Measurements from ENCODE around the gene TSPEAR.

The TSPEAR gene

GRCh38 chr21:44508711-44509445 lies 202.5 kb downstream of the TSPEAR start:
- no peak for ATAC-seq
- TF ChIP-seq, protein P1, sequence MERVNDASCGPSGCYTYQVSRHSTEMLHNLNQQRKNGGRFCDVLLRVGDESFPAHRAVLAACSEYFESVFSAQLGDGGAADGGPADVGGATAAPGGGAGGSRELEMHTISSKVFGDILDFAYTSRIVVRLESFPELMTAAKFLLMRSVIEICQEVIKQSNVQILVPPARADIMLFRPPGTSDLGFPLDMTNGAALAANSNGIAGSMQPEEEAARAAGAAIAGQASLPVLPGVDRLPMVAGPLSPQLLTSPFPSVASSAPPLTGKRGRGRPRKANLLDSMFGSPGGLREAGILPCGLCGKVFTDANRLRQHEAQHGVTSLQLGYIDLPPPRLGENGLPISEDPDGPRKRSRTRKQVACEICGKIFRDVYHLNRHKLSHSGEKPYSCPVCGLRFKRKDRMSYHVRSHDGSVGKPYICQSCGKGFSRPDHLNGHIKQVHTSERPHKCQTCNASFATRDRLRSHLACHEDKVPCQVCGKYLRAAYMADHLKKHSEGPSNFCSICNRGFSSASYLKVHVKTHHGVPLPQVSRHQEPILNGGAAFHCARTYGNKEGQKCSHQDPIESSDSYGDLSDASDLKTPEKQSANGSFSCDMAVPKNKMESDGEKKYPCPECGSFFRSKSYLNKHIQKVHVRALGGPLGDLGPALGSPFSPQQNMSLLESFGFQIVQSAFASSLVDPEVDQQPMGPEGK (CRISPR knock-in tag; IDR thresholded peaks at IDR 0.05; ENCODE audit: borderline replicate concordance): no peak
- TF ChIP-seq ZNF565 (CRISPR knock-in tag; conservative IDR thresholded peaks at IDR 0.05; ENCODE audit: low read depth): no peak

DNA sequence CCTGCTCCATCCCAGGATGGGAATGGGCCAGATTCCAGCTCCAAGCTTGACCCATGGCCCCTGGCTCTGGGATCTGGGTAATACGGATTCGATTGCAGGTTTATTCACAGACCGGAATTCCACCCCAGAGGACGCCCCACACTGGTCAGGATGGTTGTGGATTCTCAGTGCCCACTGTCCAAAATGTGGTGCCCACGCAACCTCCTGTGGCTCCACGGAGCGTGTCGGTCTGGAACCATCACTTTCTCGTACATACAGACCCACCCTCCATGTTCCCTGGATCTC lies 203.0 kb downstream of the TSPEAR start:
- TF ChIP-seq BACH2 (CRISPR knock-in tag; IDR thresholded peaks at IDR 0.05; ENCODE audit: borderline replicate concordance): no peak
- TF ChIP-seq, protein P2, sequence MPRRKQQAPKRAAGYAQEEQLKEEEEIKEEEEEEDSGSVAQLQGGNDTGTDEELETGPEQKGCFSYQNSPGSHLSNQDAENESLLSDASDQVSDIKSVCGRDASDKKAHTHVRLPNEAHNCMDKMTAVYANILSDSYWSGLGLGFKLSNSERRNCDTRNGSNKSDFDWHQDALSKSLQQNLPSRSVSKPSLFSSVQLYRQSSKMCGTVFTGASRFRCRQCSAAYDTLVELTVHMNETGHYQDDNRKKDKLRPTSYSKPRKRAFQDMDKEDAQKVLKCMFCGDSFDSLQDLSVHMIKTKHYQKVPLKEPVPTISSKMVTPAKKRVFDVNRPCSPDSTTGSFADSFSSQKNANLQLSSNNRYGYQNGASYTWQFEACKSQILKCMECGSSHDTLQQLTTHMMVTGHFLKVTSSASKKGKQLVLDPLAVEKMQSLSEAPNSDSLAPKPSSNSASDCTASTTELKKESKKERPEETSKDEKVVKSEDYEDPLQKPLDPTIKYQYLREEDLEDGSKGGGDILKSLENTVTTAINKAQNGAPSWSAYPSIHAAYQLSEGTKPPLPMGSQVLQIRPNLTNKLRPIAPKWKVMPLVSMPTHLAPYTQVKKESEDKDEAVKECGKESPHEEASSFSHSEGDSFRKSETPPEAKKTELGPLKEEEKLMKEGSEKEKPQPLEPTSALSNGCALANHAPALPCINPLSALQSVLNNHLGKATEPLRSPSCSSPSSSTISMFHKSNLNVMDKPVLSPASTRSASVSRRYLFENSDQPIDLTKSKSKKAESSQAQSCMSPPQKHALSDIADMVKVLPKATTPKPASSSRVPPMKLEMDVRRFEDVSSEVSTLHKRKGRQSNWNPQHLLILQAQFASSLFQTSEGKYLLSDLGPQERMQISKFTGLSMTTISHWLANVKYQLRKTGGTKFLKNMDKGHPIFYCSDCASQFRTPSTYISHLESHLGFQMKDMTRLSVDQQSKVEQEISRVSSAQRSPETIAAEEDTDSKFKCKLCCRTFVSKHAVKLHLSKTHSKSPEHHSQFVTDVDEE (CRISPR knock-in tag; IDR thresholded peaks at IDR 0.05): no peak
- no peak for TF ChIP-seq RARB (CRISPR knock-in tag; IDR thresholded peaks at IDR 0.05)
- TF ChIP-seq ISL1 (CRISPR knock-in tag; IDR thresholded peaks at IDR 0.05): no peak
- no peak for TF ChIP-seq TCF4 (CRISPR knock-in tag; IDR thresholded peaks at IDR 0.05; ENCODE audit: borderline replicate concordance)
- no peak for TF ChIP-seq PPARA (CRISPR knock-in tag; IDR thresholded peaks at IDR 0.05; ENCODE audit: borderline replicate concordance)
- no peak for TF ChIP-seq CSDC2 (CRISPR knock-in tag; IDR thresholded peaks at IDR 0.05)
- TF ChIP-seq ARNTL (CRISPR knock-in tag; IDR thresholded peaks at IDR 0.05; ENCODE audit: borderline replicate concordance, low read depth): no peak
- TF ChIP-seq SNAI2 (CRISPR knock-in tag; IDR thresholded peaks at IDR 0.05): no peak
- no peak for TF ChIP-seq ZC3H10 (CRISPR knock-in tag; IDR thresholded peaks at IDR 0.05)
- TF ChIP-seq, protein P1 (CRISPR knock-in tag; IDR thresholded peaks at IDR 0.05; ENCODE audit: borderline replicate concordance): no peak
- no peak for TF ChIP-seq CREB5 (CRISPR knock-in tag; IDR thresholded peaks at IDR 0.05; ENCODE audit: low read depth)
- TF ChIP-seq ZFP30 (CRISPR knock-in tag; IDR thresholded peaks at IDR 0.05): no peak
- TF ChIP-seq, protein P3, sequence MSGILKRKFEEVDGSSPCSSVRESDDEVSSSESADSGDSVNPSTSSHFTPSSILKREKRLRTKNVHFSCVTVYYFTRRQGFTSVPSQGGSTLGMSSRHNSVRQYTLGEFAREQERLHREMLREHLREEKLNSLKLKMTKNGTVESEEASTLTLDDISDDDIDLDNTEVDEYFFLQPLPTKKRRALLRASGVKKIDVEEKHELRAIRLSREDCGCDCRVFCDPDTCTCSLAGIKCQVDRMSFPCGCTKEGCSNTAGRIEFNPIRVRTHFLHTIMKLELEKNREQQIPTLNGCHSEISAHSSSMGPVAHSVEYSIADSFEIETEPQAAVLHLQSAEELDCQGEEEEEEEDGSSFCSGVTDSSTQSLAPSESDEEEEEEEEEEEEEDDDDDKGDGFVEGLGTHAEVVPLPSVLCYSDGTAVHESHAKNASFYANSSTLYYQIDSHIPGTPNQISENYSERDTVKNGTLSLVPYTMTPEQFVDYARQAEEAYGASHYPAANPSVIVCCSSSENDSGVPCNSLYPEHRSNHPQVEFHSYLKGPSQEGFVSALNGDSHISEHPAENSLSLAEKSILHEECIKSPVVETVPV (CRISPR knock-in tag; IDR thresholded peaks at IDR 0.05): no peak
- no peak for TF ChIP-seq ESRRG (CRISPR knock-in tag; IDR thresholded peaks at IDR 0.05)
- no peak for TF ChIP-seq OSR1 (CRISPR knock-in tag; IDR thresholded peaks at IDR 0.05)
- TF ChIP-seq ZNF565 (CRISPR knock-in tag; conservative IDR thresholded peaks at IDR 0.05; ENCODE audit: low read depth): no peak
- no peak for TF ChIP-seq TOX (CRISPR knock-in tag; IDR thresholded peaks at IDR 0.05; ENCODE audit: borderline replicate concordance)
- no peak for ATAC-seq

DNA sequence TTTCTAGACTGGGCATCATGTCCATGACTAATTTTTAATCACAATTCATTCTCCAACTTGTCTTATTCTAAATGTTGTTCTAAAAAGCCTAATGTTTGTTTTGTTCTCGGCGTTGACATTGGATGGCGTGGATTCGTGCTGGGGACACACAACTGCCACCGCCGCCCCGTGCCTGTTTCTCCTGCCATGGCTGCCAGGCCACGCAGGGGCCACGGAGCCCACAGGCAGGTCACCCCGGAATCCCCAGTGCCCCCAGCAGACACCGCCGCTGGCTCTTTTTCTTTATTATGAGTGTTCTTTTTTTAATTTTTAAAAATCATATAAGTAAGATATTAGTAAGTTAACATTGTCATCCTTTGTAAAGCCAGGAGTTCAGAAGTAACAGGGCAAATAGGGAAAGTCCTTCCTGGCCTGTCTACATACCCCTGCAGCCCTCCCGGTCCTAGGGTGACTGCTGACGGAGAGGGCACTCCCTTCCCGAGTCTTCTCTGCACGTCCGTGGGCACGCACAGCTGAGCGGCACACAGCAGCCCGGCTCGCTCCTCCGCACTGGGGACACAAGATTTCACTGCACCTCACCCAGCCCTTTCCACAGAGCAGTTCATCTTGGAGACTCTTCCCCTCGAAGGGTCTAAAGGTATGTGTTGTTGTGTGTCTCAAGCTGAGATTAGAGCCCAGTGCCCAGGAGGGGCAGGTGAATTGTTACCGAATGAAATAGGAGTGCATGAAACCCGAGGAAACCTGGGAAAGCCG lies 203.5 kb downstream of the TSPEAR start:
- TF ChIP-seq, protein P1 (CRISPR knock-in tag; IDR thresholded peaks at IDR 0.05; ENCODE audit: borderline replicate concordance): no peak
- no peak for TF ChIP-seq TCF4 (CRISPR knock-in tag; IDR thresholded peaks at IDR 0.05; ENCODE audit: borderline replicate concordance)
- TF ChIP-seq, protein P3 (CRISPR knock-in tag; IDR thresholded peaks at IDR 0.05): no peak
- TF ChIP-seq ZNF8 (CRISPR knock-in tag; IDR thresholded peaks at IDR 0.05): no peak
- no peak for TF ChIP-seq POU6F1 (CRISPR knock-in tag; IDR thresholded peaks at IDR 0.05; ENCODE audit: borderline replicate concordance, low read depth)
- no peak for TF ChIP-seq OSR1 (CRISPR knock-in tag; IDR thresholded peaks at IDR 0.05)
- no peak for ATAC-seq

All from SK-N-SH treated with all-trans-retinoic acid at 6 μM for 48 hours (cell line).